Osteocyte (in vitro differentiated cells): ENCODE measurements around the gene GLIS1. TPM values are rescaled to one million over a fixed set of nuclear protein-coding genes. Genes with fewer than 3 reads are reported as not detected.
A peak's percentile ranks its signal among the peaks of the same experiment; 100 is the strongest.

Experiments
- DNase-seq: peaks from one replicate; pipeline ENCODE4 v3.0.0; 2021; ENCODE audit warnings: mixed read lengths; ENCODE audit not compliant: unreplicated experiment; ENCODE audit errors: extremely low spot score
- H3K27ac Mint-ChIP-seq: one replicate; pipeline ENCODE4 v1.8.0; 2021; ENCODE audit warnings: mild to moderate bottlenecking, mixed read lengths; ENCODE audit not compliant: unreplicated experiment
- H3K27me3 Mint-ChIP-seq: one replicate; pipeline ENCODE4 v1.8.0; 2021; ENCODE audit warnings: mixed read lengths; ENCODE audit not compliant: unreplicated experiment
- H3K36me3 Mint-ChIP-seq: one replicate; pipeline ENCODE4 v1.8.0; 2021; ENCODE audit warnings: mixed read lengths; ENCODE audit not compliant: unreplicated experiment
- H3K4me1 Mint-ChIP-seq: one replicate; pipeline ENCODE4 v1.8.0; 2021; ENCODE audit warnings: mixed read lengths; ENCODE audit not compliant: unreplicated experiment
- H3K4me3 Mint-ChIP-seq: one replicate; pipeline ENCODE4 v1.8.0; 2021; ENCODE audit warnings: mild to moderate bottlenecking, moderate library complexity, mixed read lengths; ENCODE audit not compliant: unreplicated experiment
- H3K9me3 Mint-ChIP-seq: one replicate; pipeline ENCODE4 v1.8.0; 2021; ENCODE audit warnings: mixed read lengths; ENCODE audit not compliant: unreplicated experiment
- CTCF ChIP-seq: fragments of 200-600 bp; sonication (generic); IDR thresholded peaks from 2 replicates; pipeline ENCODE4 v1.5.0; 2021; ENCODE audit warnings: antibody characterized with exemption, mild to moderate bottlenecking, moderate library complexity
- total RNA-seq: library from RNA; stranded (reverse); gene quantifications from 2 replicates; pipeline ENCODE4 v1.2.1, GENCODE V29; 2021

Gene GLIS1
- total RNA-seq, 1 donor from 2014 or later: 38.3 TPM

GRCh38 chr1:53659436-53659835, 79.5 kb downstream of the GLIS1 start:
- Mint-ChIP-seq H3K4me3 (no peak overlapping the region), H3K9me3 (no peaks in the 10 kb centered on the region), H3K27me3 (no peaks in the 10 kb centered on the region), H3K36me3 (no peaks in the 10 kb centered on the region), H3K4me1 (peaks cover 83% of the 10 kb centered on the region), H3K27ac (no peak overlapping the region)
- no peak for DNase-seq
- no peak for TF ChIP-seq CTCF

- Mint-ChIP-seq H3K36me3 (no peaks in the 10 kb centered on the region), H3K4me3 (no peak overlapping the region), H3K9me3 (no peaks in the 10 kb centered on the region), H3K4me1 (peaks cover 82% of the 10 kb centered on the region), H3K27ac (peak overlapping the region; percentile 65), H3K27me3 (no peaks in the 10 kb centered on the region)
- no peak for DNase-seq
- no peak for TF ChIP-seq CTCF
Measured at GRCh38 chr1:53658489-53659230, 80.3 kb downstream of the GLIS1 start.

DNA sequence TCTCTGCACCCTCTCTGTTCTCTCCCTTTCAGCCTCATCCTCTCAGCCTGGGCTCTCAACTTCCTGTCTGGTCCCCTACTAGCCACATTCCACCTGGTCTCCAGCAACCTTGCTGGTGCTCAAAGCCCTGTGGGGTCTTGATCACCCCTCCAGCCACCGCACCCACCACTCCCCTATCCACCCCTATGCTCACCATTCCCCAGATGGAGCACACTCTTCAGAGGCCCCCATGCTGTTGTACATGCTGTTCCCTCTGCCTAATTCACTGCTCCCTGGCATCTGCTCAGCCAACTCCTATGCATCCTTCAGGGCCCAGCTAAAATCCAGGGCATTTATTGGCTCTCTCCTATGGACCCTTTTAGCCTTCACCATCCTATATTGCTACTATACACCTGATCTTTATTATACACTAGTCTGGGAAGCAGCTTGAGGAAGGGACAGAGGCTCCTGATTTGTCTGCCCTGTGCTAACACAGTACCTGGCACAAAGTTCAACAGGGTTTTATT, 81.0 kb downstream of the GLIS1 start:
- no peaks in the 10 kb centered on the region for H3K27me3 Mint-ChIP-seq
- H3K4me3 Mint-ChIP-seq: no peak overlapping the region
- no peak for TF ChIP-seq CTCF
- no peaks in the 10 kb centered on the region for H3K36me3 Mint-ChIP-seq
- no peak for DNase-seq
- H3K27ac Mint-ChIP-seq: peak overlapping the region; percentile 65
- no peaks in the 10 kb centered on the region for H3K9me3 Mint-ChIP-seq
- H3K4me1 Mint-ChIP-seq: peaks cover 78% of the 10 kb centered on the region

DNA sequence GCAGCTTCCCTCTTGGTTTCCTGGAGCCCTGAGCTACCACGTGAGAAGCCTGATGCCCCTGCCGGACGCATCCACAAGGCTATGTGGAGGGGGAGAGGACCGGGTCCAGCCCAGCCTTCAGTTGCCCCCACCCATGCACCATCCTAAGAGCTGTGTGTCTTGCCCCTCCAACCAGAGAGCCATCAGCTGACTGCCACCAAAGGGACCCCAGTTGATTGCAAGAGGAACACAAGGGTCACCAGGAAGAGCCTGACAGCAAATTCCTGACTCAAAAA, 81.5 kb downstream of the GLIS1 start:
- H3K27me3 Mint-ChIP-seq: no peaks in the 10 kb centered on the region
- H3K36me3 Mint-ChIP-seq: no peaks in the 10 kb centered on the region
- no peak for TF ChIP-seq CTCF
- no peaks in the 10 kb centered on the region for H3K9me3 Mint-ChIP-seq
- peaks cover 78% of the 10 kb centered on the region for H3K4me1 Mint-ChIP-seq
- peak overlapping the region; percentile 16 for H3K27ac Mint-ChIP-seq
- H3K4me3 Mint-ChIP-seq: no peak overlapping the region
- DNase-seq: no peak

GRCh38 chr1:53656747-53657530, 82.0 kb downstream of the GLIS1 start:
- Mint-ChIP-seq H3K27ac (peak overlapping the region; percentile 85), H3K36me3 (no peaks in the 10 kb centered on the region), H3K4me3 (no peak overlapping the region), H3K9me3 (no peaks in the 10 kb centered on the region), H3K4me1 (peaks cover 77% of the 10 kb centered on the region), H3K27me3 (no peaks in the 10 kb centered on the region)
- DNase-seq: no peak
- no peak for TF ChIP-seq CTCF
